ENCODE results near the gene SLC16A1. TPM values are rescaled to one million over a fixed set of nuclear protein-coding genes. Genes with fewer than 3 reads are reported as not detected.

The SLC16A1 gene
- total and polyA plus RNA-seq, 11 donors = 60.5 to 192 (median 124) TPM

DNA sequence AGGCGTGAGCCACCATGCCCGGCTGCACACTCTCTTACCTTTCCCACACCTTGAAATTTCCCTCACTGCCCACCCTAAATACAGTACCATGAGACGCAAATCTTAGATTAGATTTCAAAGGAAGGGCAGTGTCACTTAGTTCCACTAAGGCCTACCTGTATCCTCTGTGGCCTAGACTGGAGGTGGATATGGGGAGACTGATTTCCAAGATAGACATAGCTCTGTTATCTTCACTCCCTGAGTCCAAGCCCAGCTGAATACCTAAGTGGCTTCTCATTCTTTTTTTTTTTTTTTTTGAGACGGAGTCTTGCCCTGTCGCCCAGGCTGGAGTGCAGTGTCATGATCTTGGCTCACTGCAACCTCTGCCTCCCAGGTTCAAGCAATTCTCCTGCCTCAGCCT lies 89.0 kb downstream of the SLC16A1 start:
- H3K36me3 ChIP-seq = no peaks in the 10 kb centered on the region
- no peaks in the 10 kb centered on the region for H3K9me3 ChIP-seq
- H3K27ac ChIP-seq = no peak overlapping the region
- WGBS, 4 donors = 95 to 97% (median 96%) methylated on average over 5 of the region's 5 CpGs
- no peaks in the 10 kb centered on the region for H3K4me1 ChIP-seq
- intact Hi-C loops (cut with DNase I) = loop anchor here in 1 of 10 donors (10.0 kb wide), 1 partner anchor 142 kb away; no protein-coding TSS in a partner anchor
- no peak for TF ChIP-seq POLR2A (IDR thresholded peaks at IDR 0.05)
- TF ChIP-seq, protein P1, sequence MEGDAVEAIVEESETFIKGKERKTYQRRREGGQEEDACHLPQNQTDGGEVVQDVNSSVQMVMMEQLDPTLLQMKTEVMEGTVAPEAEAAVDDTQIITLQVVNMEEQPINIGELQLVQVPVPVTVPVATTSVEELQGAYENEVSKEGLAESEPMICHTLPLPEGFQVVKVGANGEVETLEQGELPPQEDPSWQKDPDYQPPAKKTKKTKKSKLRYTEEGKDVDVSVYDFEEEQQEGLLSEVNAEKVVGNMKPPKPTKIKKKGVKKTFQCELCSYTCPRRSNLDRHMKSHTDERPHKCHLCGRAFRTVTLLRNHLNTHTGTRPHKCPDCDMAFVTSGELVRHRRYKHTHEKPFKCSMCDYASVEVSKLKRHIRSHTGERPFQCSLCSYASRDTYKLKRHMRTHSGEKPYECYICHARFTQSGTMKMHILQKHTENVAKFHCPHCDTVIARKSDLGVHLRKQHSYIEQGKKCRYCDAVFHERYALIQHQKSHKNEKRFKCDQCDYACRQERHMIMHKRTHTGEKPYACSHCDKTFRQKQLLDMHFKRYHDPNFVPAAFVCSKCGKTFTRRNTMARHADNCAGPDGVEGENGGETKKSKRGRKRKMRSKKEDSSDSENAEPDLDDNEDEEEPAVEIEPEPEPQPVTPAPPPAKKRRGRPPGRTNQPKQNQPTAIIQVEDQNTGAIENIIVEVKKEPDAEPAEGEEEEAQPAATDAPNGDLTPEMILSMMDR (IDR thresholded peaks at IDR 0.05) = no peak
- DNase-seq (no peak), ATAC-seq (no peak)
- no peak overlapping the region for H3K4me3 ChIP-seq
- H3K27me3 ChIP-seq = no peaks in the 10 kb centered on the region

- no peak for ATAC-seq
- Histone ChIP-seq H3K27ac (no peak overlapping the region), H3K36me3 (no peaks in the 10 kb centered on the region), H3K27me3 (no peaks in the 10 kb centered on the region), H3K4me3 (no peak overlapping the region), H3K4me1 (no peaks in the 10 kb centered on the region), H3K9me3 (no peaks in the 10 kb centered on the region)
- intact Hi-C loops (cut with DNase I) = loop anchor here in 1 of 10 donors (10.0 kb wide), 1 partner anchor 141 kb away; no protein-coding TSS in a partner anchor
- TF ChIP-seq, protein P1 (IDR thresholded peaks at IDR 0.05) = no peak
- TF ChIP-seq POLR2A (IDR thresholded peaks at IDR 0.05) = no peak
- no peak for DNase-seq
- WGBS, 4 donors = 89 to 96% (median 92%) methylated on average over 2 of the region's 2 CpGs
These were observed 89.8 kb downstream of the SLC16A1 start for GRCh38 chr1:112866151-112866550.

- ATAC-seq (no peak), DNase-seq (no peak)
- Histone ChIP-seq H3K9me3 (no peaks in the 10 kb centered on the region), H3K4me3 (no peak overlapping the region), H3K36me3 (no peaks in the 10 kb centered on the region), H3K27ac (no peak overlapping the region), H3K4me1 (no peaks in the 10 kb centered on the region), H3K27me3 (no peaks in the 10 kb centered on the region)
- TF ChIP-seq POLR2A (IDR thresholded peaks at IDR 0.05) = no peak
- TF ChIP-seq, protein P1 (IDR thresholded peaks at IDR 0.05) = no peak
- intact Hi-C loops (cut with DNase I) = loop anchor here in 1 of 10 donors (10.0 kb wide), 1 partner anchor 138 kb away; no protein-coding TSS in a partner anchor
- 74 to 78% (median 76%) methylated on average over 5 of the region's 5 CpGs for WGBS, 4 donors
These were observed 93.1 kb downstream of the SLC16A1 start for GRCh38 chr1:112862753-112863426.

Other genes with a start within 250 kb of the SLC16A1 start
- 100 to 1,000 TPM; 147 to 432 (median 217) TPM for gene RHOC, start 249.1 kb downstream of the SLC16A1 start, total RNA-seq
- 100 to 1,000 TPM; 170 to 443 TPM for gene RHOC, start 249.1 kb downstream of the SLC16A1 start, polyA plus RNA-seq
- 10 to 100 TPM in 3 of 9 donors, 1 to 10 TPM in 6; 4.2 to 11.5 (median 8.3) TPM for gene PPM1J, start 240.9 kb downstream of the SLC16A1 start, total RNA-seq
- gene PPM1J, start 240.9 kb downstream of the SLC16A1 start, polyA plus RNA-seq = 1 to 10 TPM; 1.8 to 6.9 TPM
- 10 to 100 TPM in 2 of 9 donors, 1 to 10 TPM in 7; 5.9 to 13.1 (median 8.6) TPM for gene LRIG2, start 117.0 kb upstream of the SLC16A1 start, total RNA-seq
- gene LRIG2, start 117.0 kb upstream of the SLC16A1 start, polyA plus RNA-seq = 1 to 10 TPM; 3.5 to 5.3 TPM